ENCODE results near the gene CYB561D1.

- TF ChIP-seq EZH2phosphoT487 (IDR thresholded peaks at IDR 0.05; ENCODE audit: insufficient read depth, low read depth) (no peak), EZH2 (IDR thresholded peaks at IDR 0.05; ENCODE audit: insufficient read depth, poor library complexity, severe bottlenecking) (no peak)
Measured at GRCh38 chr1:109539676-109540075, 45.8 kb downstream of the CYB561D1 start, which contains the start of gene GPR61.

Measured in GM23248 (cell line).